ENCODE results near the gene AMY2B. TPM values are rescaled to one million over a fixed set of nuclear protein-coding genes. Genes with fewer than 3 reads are reported as not detected.
"Not testable (repeated sequence)": the region's sequence is repeated elsewhere in the genome, so short reads cannot be mapped to it uniquely, and the experiment has no call there.

Gene AMY2B
- total RNA-seq, 1 donor from 2014 or later, result 53.7 TPM

DNA sequence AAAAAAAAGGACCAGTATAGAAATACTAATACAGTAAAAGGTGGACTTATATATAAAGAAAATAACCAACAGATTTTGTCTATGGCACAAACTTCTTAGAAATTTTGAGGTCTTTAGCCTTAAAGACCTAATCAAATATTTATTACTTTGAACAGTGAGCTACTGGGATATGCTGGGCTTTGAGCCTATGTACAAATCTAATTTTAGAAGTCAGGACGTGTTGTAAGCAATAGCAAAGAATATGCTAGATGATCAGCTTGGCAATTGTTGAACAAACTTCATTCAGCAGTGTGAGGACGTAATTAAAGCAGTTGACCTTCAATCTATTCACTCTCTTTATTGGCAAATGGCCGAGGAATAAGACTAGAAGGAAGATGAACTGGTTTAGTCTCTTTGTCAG, 31.4 kb downstream of the AMY2B start:
- ATAC-seq; intact Hi-C loops (cut with DNase I); DNase-seq (ENCODE audit: low spot score): not testable (repeated sequence)

DNA sequence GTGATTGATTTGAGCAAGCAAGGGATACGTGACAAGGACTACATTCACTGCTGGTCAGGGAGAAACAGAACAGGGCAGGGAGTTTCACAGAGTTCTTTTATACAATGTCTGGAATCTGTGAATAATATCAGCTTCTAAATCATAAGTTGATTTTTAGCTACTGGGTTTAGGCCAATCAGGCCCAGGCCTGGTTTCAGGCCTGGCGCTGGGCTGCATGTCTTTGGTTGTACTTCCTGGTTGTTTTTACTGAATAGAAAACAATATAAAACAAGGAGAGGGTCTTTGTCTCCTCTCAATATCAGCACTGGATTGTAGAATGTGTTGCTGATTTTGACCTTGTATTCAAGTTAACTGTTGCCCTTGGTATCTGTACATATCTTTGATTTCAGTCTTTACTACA, 45.0 kb downstream of the AMY2B start:
- DNase-seq (ENCODE audit: low spot score) (no peak), ATAC-seq (no peak)
- intact Hi-C loops (cut with DNase I), result no loop called here

DNA sequence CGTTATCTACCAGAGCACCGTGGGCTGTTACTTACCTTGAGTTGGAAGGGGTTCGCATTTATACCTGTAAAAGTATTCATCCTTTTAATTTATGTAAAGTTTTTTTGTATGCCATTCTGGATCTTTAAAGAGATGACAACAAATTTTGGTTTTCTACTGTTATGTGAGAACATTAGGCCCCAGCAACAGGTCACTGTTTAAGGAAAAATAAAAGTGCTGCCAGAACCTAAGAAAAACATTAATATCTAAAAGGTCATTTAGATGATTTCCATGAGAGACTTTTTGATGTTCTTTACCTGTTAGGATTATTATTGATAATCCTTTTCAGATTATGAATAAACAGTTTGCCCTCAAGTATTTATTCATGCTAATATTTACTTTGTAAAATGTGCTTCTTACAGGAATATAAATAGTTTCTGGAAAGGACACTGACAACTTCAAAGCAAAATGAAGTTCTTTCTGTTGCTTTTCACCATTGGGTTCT, 45.6 kb downstream of the AMY2B start, which contains the start of gene AMY2A:
Gene AMY2A (plus strand): TSS at position 434 of the 484 bp plus-strand sequence. CDS start 14 bp downstream, at position 448.
- DNase-seq (ENCODE audit: low spot score); ATAC-seq; intact Hi-C loops (cut with DNase I): not testable (repeated sequence)

DNA sequence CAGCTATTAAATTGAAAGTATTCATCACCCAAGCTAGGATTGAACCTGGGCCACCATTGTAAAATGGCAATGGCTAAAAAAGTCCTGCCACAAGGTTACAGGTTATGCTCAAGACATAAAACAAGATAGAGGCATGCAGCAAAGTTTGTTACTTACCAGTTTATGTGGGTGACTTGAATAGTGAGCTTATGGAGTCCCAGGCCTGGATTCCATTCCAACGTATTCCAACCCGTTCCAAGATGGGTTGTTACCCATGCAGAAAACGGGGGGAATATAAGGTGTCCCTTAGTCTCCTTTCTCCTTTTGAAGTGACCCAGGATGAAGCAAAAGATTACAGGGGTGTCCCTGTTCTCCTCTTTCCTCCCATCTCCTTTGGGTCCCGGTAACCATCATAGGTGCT, 56.0 kb downstream of the AMY2B start:
- intact Hi-C loops (cut with DNase I); ATAC-seq; DNase-seq (ENCODE audit: low spot score): not testable (repeated sequence)

Other genes with a start within 250 kb of the AMY2B start
- gene RNPC3, start 45.9 kb upstream of the AMY2B start, total RNA-seq, result 52.1 TPM
- 1.5 TPM for gene AMY2A, start 45.8 kb downstream of the AMY2B start, total RNA-seq
- gene AMY1A, start 84.2 kb downstream of the AMY2B start, total RNA-seq, result not detected
- gene AMY1B, start 124.6 kb downstream of the AMY2B start, total RNA-seq, result not detected
- gene AMY1C, start 178.3 kb downstream of the AMY2B start, total RNA-seq, result not detected

All from sciatic nerve (tissue), 2 donors.